Brain microvascular endothelial cell (primary cell): ENCODE data around the gene TNFAIP8L2.

Source experiments
- DNase-seq: peaks from one replicate; pipeline ENCODE4 v3.0.0-alpha.2; 2020
- H3K27ac ChIP-seq: fragments of 250-450 bp; sonication (Bioruptor Pico); 2 replicates; pipeline ENCODE4 v1.5.1; 2020; ENCODE audit warnings: mild to moderate bottlenecking, moderate library complexity
- H3K27me3 ChIP-seq: fragments of 250-450 bp; sonication (Bioruptor Pico); replicated peaks from 2 replicates; pipeline ENCODE4 v1.5.1; 2020; ENCODE audit warnings: mild to moderate bottlenecking
- H3K36me3 ChIP-seq: fragments of 250-450 bp; sonication (Bioruptor Pico); replicated peaks from 2 replicates; pipeline ENCODE4 v1.5.1; 2020; ENCODE audit warnings: mild to moderate bottlenecking
- H3K4me3 ChIP-seq: 2 replicates; pipeline ENCODE4 v1.5.1; 2011; ENCODE audit warnings: low read depth, mild to moderate bottlenecking, control low read depth, low read length, moderate library complexity
- CTCF ChIP-seq: IDR thresholded peaks from 2 replicates; pipeline ENCODE4 v1.5.1; 2011; ENCODE audit warnings: low read depth, mild to moderate bottlenecking, moderate library complexity, low read length, control low read depth, inconsistent platforms; ENCODE audit errors: missing control alignments
- in situ Hi-C: cut with HindIII; loops from 2 replicates; pipeline ENCODE4 v1.10.0; 2017; ENCODE audit warnings: low sequenced_read_pairs, low pct_ligation_motif_present

TNFAIP8L2 gene

GRCh38 chr1:151164732-151165280 is 8.4 kb downstream of the TNFAIP8L2 start:
- Histone ChIP-seq H3K27ac (peak overlapping the region; percentile 27), H3K4me3 (peak overlapping the region; percentile 95), H3K36me3 (peaks cover 17% of the 10 kb centered on the region), H3K27me3 (no peaks in the 10 kb centered on the region)
- no peak for TF ChIP-seq CTCF
- no peak for DNase-seq
- in situ Hi-C loops, result no loop called here

- H3K4me3 ChIP-seq, result peak overlapping the region; percentile 95
- DNase-seq, result peak; percentile 25
- peak overlapping the region; percentile 27 for H3K27ac ChIP-seq
- no peak for TF ChIP-seq CTCF
- H3K36me3 ChIP-seq, result peaks cover 16% of the 10 kb centered on the region
- H3K27me3 ChIP-seq, result no peaks in the 10 kb centered on the region
- in situ Hi-C loops, result no loop called here
Measured at GRCh38 chr1:151165281-151165737, 8.9 kb downstream of the TNFAIP8L2 start.

GRCh38 chr1:151165738-151166504 is 9.5 kb downstream of the TNFAIP8L2 start, which contains the start of the genes LYSMD1 and SCNM1:
TSS of gene LYSMD1 (minus strand) at chr1:151165902. CDS start at chr1:151165258, 644 bp downstream.
TSS of gene SCNM1 (plus strand) at chr1:151166144. CDS start at chr1:151166153, 9 bp downstream.
- no peak for TF ChIP-seq CTCF
- Histone ChIP-seq H3K4me3 (peak within 1 kb of the TSS; percentile 95), H3K36me3 (peaks cover 21% of the 10 kb centered on the region), H3K27ac (peak within 1 kb of the TSS; percentile 71), H3K27me3 (no peaks in the 10 kb centered on the region)
- peak; percentile 99 for DNase-seq
- in situ Hi-C loops, result no loop called here

GRCh38 chr1:151166505-151166956 is 10.1 kb downstream of the TNFAIP8L2 start:
- H3K4me3 ChIP-seq, result peak overlapping the region; percentile 95
- peak overlapping the region; percentile 71 for H3K27ac ChIP-seq
- peak; percentile 57 for DNase-seq
- H3K36me3 ChIP-seq, result peaks cover 27% of the 10 kb centered on the region
- in situ Hi-C loops, result no loop called here
- H3K27me3 ChIP-seq, result no peaks in the 10 kb centered on the region
- TF ChIP-seq CTCF, result no peak

- no peak for TF ChIP-seq CTCF
- H3K27ac ChIP-seq, result no peak overlapping the region
Measured at GRCh38 chr1:151167116-151167515, 10.7 kb downstream of the TNFAIP8L2 start.

More at GRCh38 chr1:151167116-151167515, 10.7 kb downstream of the TNFAIP8L2 start:
- in situ Hi-C loops, result no loop called here
- Histone ChIP-seq H3K36me3 (peaks cover 29% of the 10 kb centered on the region), H3K27me3 (no peaks in the 10 kb centered on the region), H3K4me3 (peak overlapping the region; percentile 95)
- no peak for DNase-seq
